Adrenal gland (tissue), 19 donors: ENCODE measurements around the gene SYT1. TPM values are rescaled to one million over a fixed set of nuclear protein-coding genes. Genes with fewer than 3 reads are reported as not detected.

Source experiments
- DNase-seq, 7 donors: peaks; one replicate each; pipeline ENCODE4 v3.0.0-alpha.2; 2019 to 2020
- H3K27ac ChIP-seq, 5 donors: fragments of 200-600 bp; sonication (generic) in 4 of 5; 1 replicate in 3 of 5; 2 replicates in 2 of 5; pipeline versions ENCODE4 v1.5.1 to v1.8.0; 2016 to 2020; ENCODE audit warnings: mild to moderate bottlenecking in 1 of 5
- H3K27me3 ChIP-seq: fragments of 200-600 bp; 2 replicates; pipeline ENCODE4 v1.8.0; 2021
- H3K36me3 ChIP-seq, 2 donors: fragments of 200-600 bp; replicated peaks in 1 of 2; 1 replicate in 1 of 2; 2 replicates in 1 of 2; pipeline versions ENCODE4 v1.5.1 to v1.8.0; 2018 to 2022
- H3K4me1 ChIP-seq, 2 donors: fragments of 200-600 bp; replicated peaks in 1 of 2; 1 replicate in 1 of 2; 2 replicates in 1 of 2; pipeline versions ENCODE4 v1.5.1 to v1.8.0; 2018 to 2021
- H3K4me3 ChIP-seq, 4 donors: fragments of 200-600 bp; sonication (generic) in 3 of 4; one replicate each; pipeline ENCODE4 v1.5.1; 2016 to 2018
- H3K9me3 ChIP-seq, 3 donors: fragments of 200-600 bp; sonication (generic) in 1 of 3; replicated peaks in 1 of 3; 1 replicate in 2 of 3; 2 replicates in 1 of 3; pipeline versions ENCODE4 v1.5.1 to v1.8.0; 2016 to 2021
- POLR2A ChIP-seq, 2 donors: fragments of 450-650 bp; IDR thresholded peaks; one replicate each; pipeline ENCODE4 v1.6.1; 2017; ENCODE audit warnings: antibody characterized with exemption in 2 of 2, mild to moderate bottlenecking in 2 of 2, moderate library complexity in 1 of 2
- WGBS, 4 donors: extraction: QIAGEN DNeasy Blood & Tissue Kit in 2 of 4; methylation state at CpG; one replicate each; pipeline versions ENCODE4 v1.1.5 to v1.1.7; 2013 to 2017; 5-methylcytosine and 5-hydroxymethylcytosine counted together
- intact Hi-C, 2 donors: fragments of 100-400 bp; cut with DNase I; formaldehyde crosslinking; loops; one replicate each; pipeline versions ENCODE4 v1.14.1 to v1.15.0; 2022 to 2023
- long read RNA-seq, 10 donors: library from polyadenylated mRNA in 3 of 10; unstranded in 2 of 10; stranded (forward) in 1 of 10; transcript quantifications; one replicate each; pipeline ENCODE4 v2.0.0 and lab custom pipeline, GENCODE V29; 2021 to 2026
- polyA plus RNA-seq, 3 donors: library from polyadenylated mRNA; stranded (reverse); fragments of 200-250 nt in 2 of 3; fragments of 350-450 nt in 1 of 3; fragmentation: Illumina TruSeq in 1 of 3; extraction: RNeasy Lipid Tissue Mini Kit (QIAGEN cat#74804) in 1 of 3; gene quantifications; one replicate each; pipeline ENCODE4 v1.2.3, GENCODE V29; 2013 to 2014
- total RNA-seq, 9 donors: library from RNA; depleted of rRNA in 4 of 9; stranded (reverse); fragments of >200 nt in 4 of 9; fragments of 120-200 nt in 1 of 9; fragmentation: NEBNext Ultra II Directional in 1 of 9; extraction: Animal tissue kit (Norgen Biotek cat#: 25700) in 1 of 9; gene quantifications; one replicate each; pipeline versions ENCODE4 v1.1.0 to v1.2.4, GENCODE V29; 2013 to 2023
- TF ChIP-seq, protein P1 (sequence below), 6 experiments: fragments of 450-650 bp in 4 of 6; fragments of 200-600 bp in 2 of 6; sonication (generic) in 1 of 6; IDR thresholded peaks; 1 replicate in 5 of 6; 2 replicates in 1 of 6; pipeline versions ENCODE4 v1.5.1 to v1.8.0; 2016 to 2021; ENCODE audit warnings: antibody characterized with exemption in 6 of 6, mild to moderate bottlenecking in 2 of 6, moderate library complexity in 1 of 6
- donor health status: healthy with polysubstance abuse.
- donor health status: Bipolar disorder and iron deficiency.
- donor health status: DM: yes; HTN: yes; CAD: no.
- donor health status: DM: no; HTN: no; CAD: no.
- donor health status: DM: no; HTN: no; CAD: no.
- donor health status: DM: yes; HTN: yes; CAD: no.

SYT1 gene
- total RNA-seq (10 to 100 TPM in 3 of 9 donors, 1 to 10 TPM in 3, under 1 TPM in 3; 0.42 to 22.3 (median 4.7) TPM), polyA plus RNA-seq (10 to 100 TPM in 1 of 3 donors, 1 to 10 TPM in 2; 2.5 to 21.9 (median 4.5) TPM)
- long read RNA-seq, donor 1, result 0 reads
- long read RNA-seq, donor 2, result 0 reads
- long read RNA-seq, donor 3, full-length matches to known transcripts, result 1 of 1 reads
- long read RNA-seq, donor 3, partial matches to known transcripts, result 0 of 1 reads
- long read RNA-seq, donor 3, other reads (novel, unspliced or antisense), result 0 of 1 reads
- long read RNA-seq, donor 4, result 0 reads
- long read RNA-seq, donor 5, result 0 reads
- long read RNA-seq, donor 6, full-length matches to known transcripts, result 2 of 51 reads
- long read RNA-seq, donor 6, partial matches to known transcripts, result 35 of 51 reads
- long read RNA-seq, donor 6, other reads (novel, unspliced or antisense), result 14 of 51 reads
- long read RNA-seq, donor 7, result 0 reads
- long read RNA-seq, donor 8, result 0 reads
- long read RNA-seq, donor 9, result 0 reads
- long read RNA-seq, donor 10, result 0 reads

- H3K27ac ChIP-seq, result peak within 1 kb of the TSS in 1 of 5 donors; percentile 13
- peak in 1 of 2 donors; percentile 15 for TF ChIP-seq POLR2A (IDR thresholded peaks at IDR 0.05)
- TF ChIP-seq, protein P1, sequence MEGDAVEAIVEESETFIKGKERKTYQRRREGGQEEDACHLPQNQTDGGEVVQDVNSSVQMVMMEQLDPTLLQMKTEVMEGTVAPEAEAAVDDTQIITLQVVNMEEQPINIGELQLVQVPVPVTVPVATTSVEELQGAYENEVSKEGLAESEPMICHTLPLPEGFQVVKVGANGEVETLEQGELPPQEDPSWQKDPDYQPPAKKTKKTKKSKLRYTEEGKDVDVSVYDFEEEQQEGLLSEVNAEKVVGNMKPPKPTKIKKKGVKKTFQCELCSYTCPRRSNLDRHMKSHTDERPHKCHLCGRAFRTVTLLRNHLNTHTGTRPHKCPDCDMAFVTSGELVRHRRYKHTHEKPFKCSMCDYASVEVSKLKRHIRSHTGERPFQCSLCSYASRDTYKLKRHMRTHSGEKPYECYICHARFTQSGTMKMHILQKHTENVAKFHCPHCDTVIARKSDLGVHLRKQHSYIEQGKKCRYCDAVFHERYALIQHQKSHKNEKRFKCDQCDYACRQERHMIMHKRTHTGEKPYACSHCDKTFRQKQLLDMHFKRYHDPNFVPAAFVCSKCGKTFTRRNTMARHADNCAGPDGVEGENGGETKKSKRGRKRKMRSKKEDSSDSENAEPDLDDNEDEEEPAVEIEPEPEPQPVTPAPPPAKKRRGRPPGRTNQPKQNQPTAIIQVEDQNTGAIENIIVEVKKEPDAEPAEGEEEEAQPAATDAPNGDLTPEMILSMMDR (IDR thresholded peaks at IDR 0.05), result no peak
These were observed at the start of gene SYT1 for GRCh38 chr12:78864403-78864869. SYT1 (plus strand) TSS chr12:78864774.

GRCh38 chr12:78818487-78818886 is 46.1 kb upstream of the SYT1 start:
- H3K4me3 ChIP-seq, result no peak overlapping the region
- no peaks in the 10 kb centered on the region for H3K9me3 ChIP-seq
- WGBS, 4 donors, result 33 to 49% (median 37%) methylated on average over 5 of the region's 5 CpGs
- intact Hi-C loops, result no loop called here
- no peaks in the 10 kb centered on the region for H3K27me3 ChIP-seq
- TF ChIP-seq POLR2A (IDR thresholded peaks at IDR 0.05), result no peak
- TF ChIP-seq, protein P1 (IDR thresholded peaks at IDR 0.05), result no peak
- DNase-seq, result no peak
- H3K4me1 ChIP-seq, result no peaks in the 10 kb centered on the region
- H3K36me3 ChIP-seq, result no peaks in the 10 kb centered on the region
- H3K27ac ChIP-seq, result no peak overlapping the region

More at GRCh38 chr12:78864403-78864869, at the start of gene SYT1:
- no peaks in the 10 kb centered on the region for H3K36me3 ChIP-seq
- intact Hi-C loops, result no loop called here
- H3K9me3 ChIP-seq, result no peaks in the 10 kb centered on the region
- peak in 3 of 7 donors; percentile 39 to 91 (median 46) for DNase-seq
- H3K27me3 ChIP-seq, result peaks cover 10% of the 10 kb centered on the region
- peaks cover 0 to 8% of the 10 kb centered on the region in 2 donors for H3K4me1 ChIP-seq
- H3K4me3 ChIP-seq, result peak within 1 kb of the TSS in 1 of 4 donors; percentile 52
- 0 to 2% (median 1%) methylated on average over 1 to 19 of the region's 19 CpGs for WGBS, 4 donors

DNA sequence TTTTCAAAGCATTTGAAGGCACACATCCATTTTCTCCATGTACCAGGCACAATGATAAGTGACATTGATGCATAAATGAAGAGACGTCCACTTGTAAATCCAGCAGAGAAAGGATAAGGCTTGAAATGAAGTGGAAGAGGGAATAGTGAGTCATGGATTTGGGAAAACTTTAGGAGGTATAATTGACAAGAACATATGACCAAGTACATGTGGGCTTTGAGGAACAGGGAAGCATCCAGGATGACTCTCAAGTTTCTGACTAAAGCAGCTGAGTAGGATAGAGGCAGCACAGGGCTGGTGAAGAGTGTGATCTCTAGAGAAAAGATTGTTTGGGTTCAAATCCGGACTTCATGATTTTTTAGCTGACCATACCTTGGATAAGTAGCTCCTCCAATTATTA is 43.6 kb upstream of the SYT1 start:
- WGBS, 4 donors, result 51 to 70% (median 58%) methylated on average over 2 of the region's 2 CpGs
- no peaks in the 10 kb centered on the region for H3K27me3 ChIP-seq
- no peak for DNase-seq
- H3K9me3 ChIP-seq, result no peaks in the 10 kb centered on the region
- intact Hi-C loops, result no loop called here
- TF ChIP-seq, protein P1 (IDR thresholded peaks at IDR 0.05), result no peak
- no peak for TF ChIP-seq POLR2A (IDR thresholded peaks at IDR 0.05)
- no peaks in the 10 kb centered on the region for H3K36me3 ChIP-seq
- no peak overlapping the region for H3K4me3 ChIP-seq
- no peak overlapping the region for H3K27ac ChIP-seq
- no peaks in the 10 kb centered on the region for H3K4me1 ChIP-seq

GRCh38 chr12:78824918-78825317 is 39.7 kb upstream of the SYT1 start:
- TF ChIP-seq, protein P1 (IDR thresholded peaks at IDR 0.05), result no peak
- TF ChIP-seq POLR2A (IDR thresholded peaks at IDR 0.05), result no peak
- H3K36me3 ChIP-seq, result no peaks in the 10 kb centered on the region
- no peak overlapping the region for H3K27ac ChIP-seq
- no peaks in the 10 kb centered on the region for H3K9me3 ChIP-seq
- H3K4me3 ChIP-seq, result no peak overlapping the region
- intact Hi-C loops, result no loop called here
- no peak for DNase-seq
- H3K4me1 ChIP-seq, result no peaks in the 10 kb centered on the region
- no peaks in the 10 kb centered on the region for H3K27me3 ChIP-seq
